Gastroesophageal sphincter (tissue), 4 donors: Measurements from ENCODE around the gene ADM. TPM values are rescaled to one million over a fixed set of nuclear protein-coding genes. Genes with fewer than 3 reads are reported as not detected.
A peak's percentile ranks its signal among the peaks of the same experiment; 100 is the strongest.

Experiments
- ATAC-seq: fragments of 150-250 bp; one replicate; pipeline ENCODE4 v1.9.1; 2016; ENCODE audit warnings: mild to moderate bottlenecking, moderate library complexity
- H3K27ac ChIP-seq, 4 donors: fragments of 200-600 bp; sonication (generic) in 3 of 4; 1 replicate in 3 of 4; 2 replicates in 1 of 4; pipeline ENCODE4 v1.5.1; 2016 to 2019
- H3K27me3 ChIP-seq: fragments of 200-600 bp; sonication (generic); one replicate; pipeline ENCODE4 v1.5.1; 2019
- H3K36me3 ChIP-seq, 2 donors: fragments of 200-600 bp; sonication (generic); one replicate each; pipeline ENCODE4 v1.5.1; 2019; ENCODE audit warnings: control low read depth in 1 of 2
- H3K4me1 ChIP-seq, 3 donors: fragments of 200-600 bp; sonication (generic); 1 replicate in 2 of 3; 2 replicates in 1 of 3; pipeline ENCODE4 v1.5.1; 2016 to 2019; ENCODE audit warnings: control low read depth in 2 of 3
- H3K4me3 ChIP-seq, 2 donors: fragments of 200-600 bp; sonication (generic); one replicate each; pipeline ENCODE4 v1.5.1; 2019; ENCODE audit warnings: mild to moderate bottlenecking in 1 of 2, moderate library complexity in 1 of 2
- H3K9me3 ChIP-seq, 3 donors: fragments of 200-600 bp; sonication (generic); one replicate each; pipeline ENCODE4 v1.5.1; 2017 to 2019; ENCODE audit warnings: control low read depth in 2 of 3
- EP300 ChIP-seq: sonication (generic); formaldehyde crosslinking; IDR thresholded peaks from one replicate; pipeline ENCODE4 v1.6.1; 2017; ENCODE audit warnings: antibody characterized with exemption, mild to moderate bottlenecking
- POLR2A ChIP-seq, 2 donors: fragments of 450-650 bp; IDR thresholded peaks; one replicate each; pipeline ENCODE4 v1.6.1; 2017; ENCODE audit warnings: antibody characterized with exemption in 2 of 2, mild to moderate bottlenecking in 2 of 2, moderate library complexity in 1 of 2
- POLR2AphosphoS5 ChIP-seq: sonication (generic); formaldehyde crosslinking; IDR thresholded peaks from one replicate; pipeline ENCODE4 v1.6.1; 2017; ENCODE audit warnings: antibody characterized with exemption
- WGBS, 2 donors: methylation state at CpG; one replicate each; pipeline ENCODE4 v1.1.5; 2018; ENCODE audit warnings: low coverage in 1 of 2; 5-methylcytosine and 5-hydroxymethylcytosine counted together
- total RNA-seq, 4 donors: library from RNA; depleted of rRNA; stranded (reverse); fragments of >200 nt; gene quantifications; one replicate each; pipeline ENCODE4 v1.1.0, GENCODE V29; 2016
- TF ChIP-seq, protein P1 (sequence below), 4 experiments: fragments of 200-600 bp in 2 of 4; fragments of 450-650 bp in 2 of 4; sonication (generic) in 1 of 4; IDR thresholded peaks; one replicate each; pipeline ENCODE4 v1.5.1; 2017 to 2019; ENCODE audit warnings: antibody characterized with exemption in 4 of 4, mild to moderate bottlenecking in 2 of 4, moderate library complexity in 2 of 4

ADM gene
- total RNA-seq, 4 donors from 2014 or later, result 36.3 to 108 (median 81.8) TPM

GRCh38 chr11:10351765-10352641 lies 47.1 kb downstream of the ADM start:
- no peaks in the 10 kb centered on the region for H3K27me3 ChIP-seq
- ATAC-seq, result peak; percentile 89
- no peaks in the 10 kb centered on the region for H3K36me3 ChIP-seq
- H3K4me1 ChIP-seq, result peaks cover 0 to 19% (median 10%) of the 10 kb centered on the region in 3 donors
- WGBS, 2 donors, result 52 to 86% methylated on average over 12 to 19 of the region's 20 CpGs
- no peaks in the 10 kb centered on the region for H3K9me3 ChIP-seq
- TF ChIP-seq POLR2A (IDR thresholded peaks at IDR 0.05), result no peak
- no peak for TF ChIP-seq EP300
- TF ChIP-seq, protein P1, sequence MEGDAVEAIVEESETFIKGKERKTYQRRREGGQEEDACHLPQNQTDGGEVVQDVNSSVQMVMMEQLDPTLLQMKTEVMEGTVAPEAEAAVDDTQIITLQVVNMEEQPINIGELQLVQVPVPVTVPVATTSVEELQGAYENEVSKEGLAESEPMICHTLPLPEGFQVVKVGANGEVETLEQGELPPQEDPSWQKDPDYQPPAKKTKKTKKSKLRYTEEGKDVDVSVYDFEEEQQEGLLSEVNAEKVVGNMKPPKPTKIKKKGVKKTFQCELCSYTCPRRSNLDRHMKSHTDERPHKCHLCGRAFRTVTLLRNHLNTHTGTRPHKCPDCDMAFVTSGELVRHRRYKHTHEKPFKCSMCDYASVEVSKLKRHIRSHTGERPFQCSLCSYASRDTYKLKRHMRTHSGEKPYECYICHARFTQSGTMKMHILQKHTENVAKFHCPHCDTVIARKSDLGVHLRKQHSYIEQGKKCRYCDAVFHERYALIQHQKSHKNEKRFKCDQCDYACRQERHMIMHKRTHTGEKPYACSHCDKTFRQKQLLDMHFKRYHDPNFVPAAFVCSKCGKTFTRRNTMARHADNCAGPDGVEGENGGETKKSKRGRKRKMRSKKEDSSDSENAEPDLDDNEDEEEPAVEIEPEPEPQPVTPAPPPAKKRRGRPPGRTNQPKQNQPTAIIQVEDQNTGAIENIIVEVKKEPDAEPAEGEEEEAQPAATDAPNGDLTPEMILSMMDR (IDR thresholded peaks at IDR 0.05), result no peak
- peak; percentile 76 for TF ChIP-seq POLR2AphosphoS5
- H3K4me3 ChIP-seq, result no peak overlapping the region
- peak overlapping the region; percentile 50 to 79 (median 62) for H3K27ac ChIP-seq

GRCh38 chr11:10352921-10353550 lies 48.2 kb downstream of the ADM start:
- TF ChIP-seq POLR2AphosphoS5 (no peak), POLR2A (IDR thresholded peaks at IDR 0.05) (no peak), EP300 (no peak)
- TF ChIP-seq, protein P1 (IDR thresholded peaks at IDR 0.05), result no peak
- no peak for ATAC-seq
- peak overlapping the region in 2 of 4 donors; percentile 61 to 64 for H3K27ac ChIP-seq
- H3K9me3 ChIP-seq, result no peaks in the 10 kb centered on the region
- H3K4me1 ChIP-seq, result peaks cover 0 to 19% (median 10%) of the 10 kb centered on the region in 3 donors
- H3K27me3 ChIP-seq, result no peaks in the 10 kb centered on the region
- WGBS, 2 donors, result 76 to 90% methylated on average over 3 to 5 of the region's 5 CpGs
- no peak overlapping the region for H3K4me3 ChIP-seq
- no peaks in the 10 kb centered on the region for H3K36me3 ChIP-seq

- H3K9me3 ChIP-seq, result no peaks in the 10 kb centered on the region
- peaks cover 0 to 19% (median 10%) of the 10 kb centered on the region in 3 donors for H3K4me1 ChIP-seq
- H3K27ac ChIP-seq, result peak overlapping the region in 3 of 4 donors; percentile 17 to 33 (median 26)
- ATAC-seq, result no peak
- 100% methylated on average over 1 of the region's 1 CpG for WGBS, 2 donors
- no peaks in the 10 kb centered on the region for H3K27me3 ChIP-seq
- H3K36me3 ChIP-seq, result no peaks in the 10 kb centered on the region
- no peak overlapping the region for H3K4me3 ChIP-seq
- TF ChIP-seq POLR2A (IDR thresholded peaks at IDR 0.05) (no peak), POLR2AphosphoS5 (no peak), EP300 (no peak)
- TF ChIP-seq, protein P1 (IDR thresholded peaks at IDR 0.05), result no peak
Observed at GRCh38 chr11:10354389-10354788, 49.5 kb downstream of the ADM start.

DNA sequence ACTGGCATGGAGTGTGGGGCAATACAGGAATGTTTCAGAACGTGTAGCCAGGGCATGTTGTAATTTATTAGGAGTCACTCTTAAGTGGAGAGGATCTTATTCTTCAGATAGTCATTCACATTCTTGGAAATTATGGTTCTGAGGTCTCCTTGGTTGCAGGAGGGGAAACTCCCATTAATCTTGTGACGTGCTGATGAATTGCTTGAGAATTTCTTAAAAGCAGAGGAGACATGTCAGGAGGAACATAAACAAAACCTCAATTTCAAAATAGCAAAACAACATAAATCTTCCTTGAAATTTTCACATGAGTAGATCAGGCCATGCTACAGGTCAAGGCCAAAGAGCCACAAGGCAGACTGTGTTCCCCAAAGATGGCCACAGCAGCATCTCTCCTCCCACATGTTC lies 50.4 kb downstream of the ADM start:
- H3K4me3 ChIP-seq, result no peak overlapping the region
- H3K27ac ChIP-seq, result peak overlapping the region in 2 of 4 donors; percentile 32 to 33
- TF ChIP-seq EP300 (no peak), POLR2AphosphoS5 (peak; percentile 28), POLR2A (IDR thresholded peaks at IDR 0.05) (no peak)
- TF ChIP-seq, protein P1 (IDR thresholded peaks at IDR 0.05), result no peak
- H3K27me3 ChIP-seq, result no peaks in the 10 kb centered on the region
- no peaks in the 10 kb centered on the region for H3K9me3 ChIP-seq
- 19 to 25% methylated on average over 2 of the region's 2 CpGs for WGBS, 2 donors
- peak; percentile 53 for ATAC-seq
- no peaks in the 10 kb centered on the region for H3K36me3 ChIP-seq
- H3K4me1 ChIP-seq, result peaks cover 0 to 19% (median 10%) of the 10 kb centered on the region in 3 donors
